ENCODE data around the gene DYRK1A. TPM values are rescaled to one million over a fixed set of nuclear protein-coding genes. Genes with fewer than 3 reads are reported as not detected.

Gene DYRK1A
- total RNA-seq, 1 experiment from 2014 or later = 35.5 TPM

- Histone ChIP-seq H3K4me2 (no peak overlapping the region), H3K9me2 (ENCODE audit: insufficient read depth) (no peaks in the 10 kb centered on the region), H3K4me1 (replicated peaks; ENCODE audit: insufficient read depth) (no peaks in the 10 kb centered on the region), H3K4me3 (no peak overlapping the region), H3K36me3 (ENCODE audit: low read depth) (peaks cover 6% of the 10 kb centered on the region), H3K27me3 (ENCODE audit: insufficient read depth, low read depth) (no peaks in the 10 kb centered on the region), H3F3A (ENCODE audit: insufficient read depth, low read depth) (0 out of 2 replicates have a peak, but pooled peaks cover 4% of the 10 kb centered on the region), H4K20me1 (ENCODE audit: insufficient read depth) (no peaks in the 10 kb centered on the region; the same call in 1 of the 2 replicates), H2AFZ (no peak overlapping the region), H3K9me3 (ENCODE audit: insufficient read depth, low read depth) (no peaks in the 10 kb centered on the region), H3K27ac (no peak overlapping the region), H3K79me2 (ENCODE audit: low read depth) (peaks cover 79% of the 10 kb centered on the region)
- intact Hi-C loops (cut with micrococcal nuclease; ENCODE audit: unreplicated experiment) = no loop called here
- CTCF ChIA-PET = no interaction called here
- POLR2A ChIA-PET (ENCODE audit: unreplicated experiment) = no interaction called here
- no peak for DNase-seq
- TF ChIP-seq EZH2 (IDR thresholded peaks at IDR 0.05; ENCODE audit: low read depth) (no peak), CTCF (conservative IDR thresholded peaks at IDR 0.05) (no peak)
- BruUV-seq (replicated peaks) = no TSS peak
These were observed 52.8 kb downstream of the DYRK1A start for GRCh38 chr21:37419228-37419906.

- POLR2A ChIA-PET (ENCODE audit: unreplicated experiment) = no interaction called here
- H3K27ac ChIP-seq = no peak overlapping the region
- H3F3A ChIP-seq (ENCODE audit: insufficient read depth, low read depth) = peaks cover 7% of the 10 kb centered on the region; the same call in 1 of the 2 replicates
- no peaks in the 10 kb centered on the region for H3K27me3 ChIP-seq (ENCODE audit: insufficient read depth, low read depth)
- no peaks in the 10 kb centered on the region for H3K9me3 ChIP-seq (ENCODE audit: insufficient read depth, low read depth)
- peaks cover 73% of the 10 kb centered on the region for H3K79me2 ChIP-seq (ENCODE audit: low read depth)
- no peak overlapping the region for H3K4me2 ChIP-seq
- DNase-seq = no peak
- no TSS peak for BruUV-seq (replicated peaks)
- CTCF ChIA-PET = no interaction called here
- no peaks in the 10 kb centered on the region for H3K9me2 ChIP-seq (ENCODE audit: insufficient read depth)
- peaks cover 6% of the 10 kb centered on the region for H3K36me3 ChIP-seq (ENCODE audit: low read depth)
- no peak for TF ChIP-seq EZH2 (IDR thresholded peaks at IDR 0.05; ENCODE audit: low read depth)
- TF ChIP-seq CTCF (conservative IDR thresholded peaks at IDR 0.05) = no peak
- intact Hi-C loops (cut with micrococcal nuclease; ENCODE audit: unreplicated experiment) = no loop called here
- H4K20me1 ChIP-seq (ENCODE audit: insufficient read depth) = no peaks in the 10 kb centered on the region; the same call in 1 of the 2 replicates
- H3K4me3 ChIP-seq = no peak overlapping the region
- no peak overlapping the region for H2AFZ ChIP-seq
- H3K4me1 ChIP-seq (replicated peaks; ENCODE audit: insufficient read depth) = no peaks in the 10 kb centered on the region
These were observed 54.7 kb downstream of the DYRK1A start for GRCh38 chr21:37421306-37421705.

- Histone ChIP-seq H3K4me1 (replicated peaks; ENCODE audit: insufficient read depth) (no peaks in the 10 kb centered on the region), H3K4me2 (no peak overlapping the region), H3K9me3 (ENCODE audit: insufficient read depth, low read depth) (no peaks in the 10 kb centered on the region), H4K20me1 (ENCODE audit: insufficient read depth) (no peaks in the 10 kb centered on the region; the same call in 1 of the 2 replicates), H3F3A (ENCODE audit: insufficient read depth, low read depth) (peaks cover 7% of the 10 kb centered on the region; the same call in 1 of the 2 replicates), H3K79me2 (ENCODE audit: low read depth) (peaks cover 67% of the 10 kb centered on the region), H3K27ac (no peak overlapping the region), H3K4me3 (no peak overlapping the region), H3K27me3 (ENCODE audit: insufficient read depth, low read depth) (no peaks in the 10 kb centered on the region), H2AFZ (no peak overlapping the region), H3K9me2 (ENCODE audit: insufficient read depth) (no peaks in the 10 kb centered on the region), H3K36me3 (ENCODE audit: low read depth) (peaks cover 6% of the 10 kb centered on the region)
- intact Hi-C loops (cut with micrococcal nuclease; ENCODE audit: unreplicated experiment) = no loop called here
- no peak for DNase-seq
- POLR2A ChIA-PET (ENCODE audit: unreplicated experiment) = no interaction called here
- BruUV-seq (replicated peaks) = no TSS peak
- TF ChIP-seq CTCF (conservative IDR thresholded peaks at IDR 0.05) (no peak), EZH2 (IDR thresholded peaks at IDR 0.05; ENCODE audit: low read depth) (no peak)
- CTCF ChIA-PET = no interaction called here
These were observed 55.8 kb downstream of the DYRK1A start for GRCh38 chr21:37422382-37422781.
